Measurements from ENCODE around the gene UNC13D.
"Not testable (repeated sequence)": the region's sequence is repeated elsewhere in the genome, so short reads cannot be mapped to it uniquely, and the experiment has no call there.

UNC13D gene

GRCh38 chr17:75814021-75814395 is 30.2 kb downstream of the UNC13D start:
- TF ChIP-seq POLR2AphosphoS5 (IDR thresholded peaks at IDR 0.05; ENCODE audit: borderline replicate concordance, low read depth, low read length) (no peak), EZH2 (IDR thresholded peaks at IDR 0.05) (no peak), FOXP2 (optimal IDR thresholded peaks at IDR 0.05; ENCODE audit: control extremely low read depth, extremely low read length, insufficient read depth) (no peak)
- H3K9me3 ChIP-seq (ENCODE audit: low read depth, low read length), result no peaks in the 10 kb centered on the region
- peaks cover 65% of the 10 kb centered on the region; the same call in 1 of the 2 replicates for H3K36me3 ChIP-seq (ENCODE audit: insufficient read depth, low read length)
- no peak overlapping the region for H3K27ac ChIP-seq
- no peak for DNase-seq (ENCODE audit: low read depth, low spot score)
- H3K4me3 ChIP-seq, result no peak overlapping the region
- H3K9ac ChIP-seq (ENCODE audit: insufficient read length), result no peak overlapping the region

- no peak overlapping the region for H3K9ac ChIP-seq (ENCODE audit: insufficient read length)
- no peak overlapping the region for H3K4me3 ChIP-seq
- no peak overlapping the region for H3K27ac ChIP-seq
- H3K36me3 ChIP-seq (ENCODE audit: insufficient read depth, low read length), result peaks cover 59% of the 10 kb centered on the region; the same call in 1 of the 2 replicates
- H3K9me3 ChIP-seq (ENCODE audit: low read depth, low read length), result no peaks in the 10 kb centered on the region
- TF ChIP-seq FOXP2 (optimal IDR thresholded peaks at IDR 0.05; ENCODE audit: control extremely low read depth, extremely low read length, insufficient read depth) (no peak), POLR2AphosphoS5 (IDR thresholded peaks at IDR 0.05; ENCODE audit: borderline replicate concordance, low read depth, low read length) (no peak), EZH2 (IDR thresholded peaks at IDR 0.05) (no peak)
- no peak for DNase-seq (ENCODE audit: low read depth, low spot score)
Observed at GRCh38 chr17:75813081-75814020, 30.9 kb downstream of the UNC13D start.

GRCh38 chr17:75812096-75813013 is 31.8 kb downstream of the UNC13D start:
- DNase-seq (ENCODE audit: low read depth, low spot score), result no peak
- Histone ChIP-seq H3K36me3 (ENCODE audit: insufficient read depth, low read length) (peaks cover 51% of the 10 kb centered on the region; the same call in 1 of the 2 replicates), H3K4me3 (no peak overlapping the region), H3K9me3 (ENCODE audit: low read depth, low read length) (no peaks in the 10 kb centered on the region), H3K9ac (ENCODE audit: insufficient read length) (no peak overlapping the region), H3K27ac (no peak overlapping the region)
- TF ChIP-seq FOXP2 (optimal IDR thresholded peaks at IDR 0.05; ENCODE audit: control extremely low read depth, extremely low read length, insufficient read depth) (no peak), POLR2AphosphoS5 (IDR thresholded peaks at IDR 0.05; ENCODE audit: borderline replicate concordance, low read depth, low read length) (no peak), EZH2 (IDR thresholded peaks at IDR 0.05) (no peak)

- TF ChIP-seq EZH2 (IDR thresholded peaks at IDR 0.05), result no peak
- no peak for TF ChIP-seq POLR2AphosphoS5 (IDR thresholded peaks at IDR 0.05; ENCODE audit: borderline replicate concordance, low read depth, low read length)
- TF ChIP-seq FOXP2 (optimal IDR thresholded peaks at IDR 0.05; ENCODE audit: control extremely low read depth, extremely low read length, insufficient read depth), result no peak
- Histone ChIP-seq H3K36me3 (ENCODE audit: insufficient read depth, low read length) (peaks cover 44% of the 10 kb centered on the region; the same call in 1 of the 2 replicates), H3K4me3 (no peak overlapping the region), H3K27ac (no peak overlapping the region), H3K9ac (ENCODE audit: insufficient read length) (no peak overlapping the region), H3K9me3 (ENCODE audit: low read depth, low read length) (no peaks in the 10 kb centered on the region)
- no peak for DNase-seq (ENCODE audit: low read depth, low spot score)
Observed at GRCh38 chr17:75811174-75811573, 33.0 kb downstream of the UNC13D start.

GRCh38 chr17:75810756-75811155 is 33.4 kb downstream of the UNC13D start:
- H3K27ac ChIP-seq; H3K4me3 ChIP-seq; DNase-seq (ENCODE audit: low read depth, low spot score); H3K9ac ChIP-seq (ENCODE audit: insufficient read length); H3K9me3 ChIP-seq (ENCODE audit: low read depth, low read length): not testable (repeated sequence)
- H3K36me3 ChIP-seq (ENCODE audit: insufficient read depth, low read length), result peaks cover 41% of the 10 kb centered on the region; the same call in 1 of the 2 replicates

- Histone ChIP-seq H3K36me3 (ENCODE audit: insufficient read depth, low read length) (peaks cover 41% of the 10 kb centered on the region; the same call in 1 of the 2 replicates), H3K27ac (no peak overlapping the region), H3K4me3 (no peak overlapping the region), H3K9ac (ENCODE audit: insufficient read length) (no peak overlapping the region), H3K9me3 (ENCODE audit: low read depth, low read length) (no peaks in the 10 kb centered on the region)
- no peak for TF ChIP-seq FOXP2 (optimal IDR thresholded peaks at IDR 0.05; ENCODE audit: control extremely low read depth, extremely low read length, insufficient read depth)
- no peak for TF ChIP-seq EZH2 (IDR thresholded peaks at IDR 0.05)
- no peak for TF ChIP-seq POLR2AphosphoS5 (IDR thresholded peaks at IDR 0.05; ENCODE audit: borderline replicate concordance, low read depth, low read length)
- no peak for DNase-seq (ENCODE audit: low read depth, low spot score)
Observed at GRCh38 chr17:75810216-75810615, 34.0 kb downstream of the UNC13D start.

- no peak for DNase-seq (ENCODE audit: low read depth, low spot score)
- Histone ChIP-seq H3K9me3 (ENCODE audit: low read depth, low read length) (no peaks in the 10 kb centered on the region), H3K9ac (ENCODE audit: insufficient read length) (no peak overlapping the region), H3K36me3 (ENCODE audit: insufficient read depth, low read length) (peaks cover 36% of the 10 kb centered on the region; the same call in 1 of the 2 replicates), H3K4me3 (no peak overlapping the region), H3K27ac (no peak overlapping the region)
- no peak for TF ChIP-seq EZH2 (IDR thresholded peaks at IDR 0.05)
Observed at GRCh38 chr17:75809631-75810111, 34.5 kb downstream of the UNC13D start.

GRCh38 chr17:75808905-75809621 is 35.1 kb downstream of the UNC13D start:
- H3K36me3 ChIP-seq (ENCODE audit: insufficient read depth, low read length), result peaks cover 32% of the 10 kb centered on the region; the same call in 1 of the 2 replicates
- no peak for DNase-seq (ENCODE audit: low read depth, low spot score)
- no peaks in the 10 kb centered on the region for H3K9me3 ChIP-seq (ENCODE audit: low read depth, low read length)
- TF ChIP-seq FOXP2 (optimal IDR thresholded peaks at IDR 0.05; ENCODE audit: control extremely low read depth, extremely low read length, insufficient read depth) (no peak), POLR2AphosphoS5 (IDR thresholded peaks at IDR 0.05; ENCODE audit: borderline replicate concordance, low read depth, low read length) (no peak), EZH2 (IDR thresholded peaks at IDR 0.05) (no peak)
- no peak overlapping the region for H3K4me3 ChIP-seq
- H3K9ac ChIP-seq (ENCODE audit: insufficient read length), result no peak overlapping the region
- H3K27ac ChIP-seq, result no peak overlapping the region

Data from SK-N-MC (cell line).